ENCODE measurements around the gene SACM1L. TPM values are rescaled to one million over a fixed set of nuclear protein-coding genes. Genes with fewer than 3 reads are reported as not detected.

Gene SACM1L
- total RNA-seq, 1 experiment from 2014 or later = 25.2 TPM

- Histone ChIP-seq H3K9me3 (replicated peaks) (no peaks in the 10 kb centered on the region), H3K27ac (no peak overlapping the region), H3K4me1 (replicated peaks) (no peaks in the 10 kb centered on the region), H3K36me3 (peaks cover 18% of the 10 kb centered on the region), H3K4me3 (no peak overlapping the region), H3K27me3 (replicated peaks) (no peaks in the 10 kb centered on the region)
- no peak for DNase-seq (ENCODE audit: low read depth in 1 of 2, low spot score in 2 of 2)
These were observed 27.7 kb downstream of the SACM1L start for GRCh38 chr3:45716790-45717336.

- Histone ChIP-seq H3K4me3 (no peak overlapping the region), H3K27ac (no peak overlapping the region), H3K36me3 (peaks cover 26% of the 10 kb centered on the region), H3K27me3 (replicated peaks) (no peaks in the 10 kb centered on the region), H3K9me3 (replicated peaks) (no peaks in the 10 kb centered on the region), H3K4me1 (replicated peaks) (no peaks in the 10 kb centered on the region)
- no peak for DNase-seq (ENCODE audit: low read depth in 1 of 2, low spot score in 2 of 2)
These were observed 30.7 kb downstream of the SACM1L start for GRCh38 chr3:45719655-45720487.

GRCh38 chr3:45724911-45725310, 35.7 kb downstream of the SACM1L start:
- DNase-seq (ENCODE audit: low read depth in 1 of 2, low spot score in 2 of 2) = no peak
- Histone ChIP-seq H3K27ac (no peak overlapping the region), H3K4me1 (replicated peaks) (no peaks in the 10 kb centered on the region), H3K9me3 (replicated peaks) (no peaks in the 10 kb centered on the region), H3K36me3 (peaks cover 24% of the 10 kb centered on the region), H3K27me3 (replicated peaks) (no peaks in the 10 kb centered on the region), H3K4me3 (no peak overlapping the region)

- no peak for DNase-seq (ENCODE audit: low read depth in 1 of 2, low spot score in 2 of 2)
- Histone ChIP-seq H3K9me3 (replicated peaks) (no peaks in the 10 kb centered on the region), H3K4me3 (no peak overlapping the region), H3K4me1 (replicated peaks) (no peaks in the 10 kb centered on the region), H3K27me3 (replicated peaks) (no peaks in the 10 kb centered on the region), H3K27ac (no peak overlapping the region), H3K36me3 (peaks cover 38% of the 10 kb centered on the region)
These were observed 40.4 kb downstream of the SACM1L start for GRCh38 chr3:45729614-45730013.

GRCh38 chr3:45730409-45731154, 41.4 kb downstream of the SACM1L start:
- Histone ChIP-seq H3K4me3 (no peak overlapping the region), H3K36me3 (peaks cover 44% of the 10 kb centered on the region), H3K4me1 (replicated peaks) (no peaks in the 10 kb centered on the region), H3K27me3 (replicated peaks) (no peaks in the 10 kb centered on the region), H3K27ac (no peak overlapping the region), H3K9me3 (replicated peaks) (no peaks in the 10 kb centered on the region)
- no peak for DNase-seq (ENCODE audit: low read depth in 1 of 2, low spot score in 2 of 2)

GRCh38 chr3:45736707-45737106, 47.5 kb downstream of the SACM1L start:
- Histone ChIP-seq H3K4me3 (no peak overlapping the region), H3K4me1 (replicated peaks) (no peaks in the 10 kb centered on the region), H3K9me3 (replicated peaks) (no peaks in the 10 kb centered on the region), H3K27ac (no peak overlapping the region), H3K27me3 (replicated peaks) (no peaks in the 10 kb centered on the region), H3K36me3 (peaks cover 86% of the 10 kb centered on the region)
- DNase-seq (ENCODE audit: low read depth in 1 of 2, low spot score in 2 of 2) = no peak

- H3K9me3 ChIP-seq (replicated peaks) = no peaks in the 10 kb centered on the region
These were observed 48.0 kb downstream of the SACM1L start for GRCh38 chr3:45737234-45737633.

GRCh38 chr3:45739991-45740390, 50.8 kb downstream of the SACM1L start:
- peaks cover 78% of the 10 kb centered on the region for H3K36me3 ChIP-seq
- no peaks in the 10 kb centered on the region for H3K27me3 ChIP-seq (replicated peaks)
- H3K27ac ChIP-seq = no peak overlapping the region
- no peak for DNase-seq (ENCODE audit: low read depth in 1 of 2, low spot score in 2 of 2)
- no peaks in the 10 kb centered on the region for H3K9me3 ChIP-seq (replicated peaks)
- no peaks in the 10 kb centered on the region for H3K4me1 ChIP-seq (replicated peaks)
- H3K4me3 ChIP-seq = no peak overlapping the region

More at GRCh38 chr3:45737234-45737633, 48.0 kb downstream of the SACM1L start:
- H3K27me3 ChIP-seq (replicated peaks) = no peaks in the 10 kb centered on the region
- H3K4me3 ChIP-seq = no peak overlapping the region
- peaks cover 81% of the 10 kb centered on the region for H3K36me3 ChIP-seq
- H3K27ac ChIP-seq = no peak overlapping the region
- H3K4me1 ChIP-seq (replicated peaks) = no peaks in the 10 kb centered on the region
- no peak for DNase-seq (ENCODE audit: low read depth in 1 of 2, low spot score in 2 of 2)

GRCh38 chr3:45741247-45741646, 52.1 kb downstream of the SACM1L start:
- no peak for DNase-seq (ENCODE audit: low read depth in 1 of 2, low spot score in 2 of 2)
- H3K36me3 ChIP-seq = peaks cover 72% of the 10 kb centered on the region
- H3K4me3 ChIP-seq = no peak overlapping the region
- H3K9me3 ChIP-seq (replicated peaks) = no peaks in the 10 kb centered on the region
- no peak overlapping the region for H3K27ac ChIP-seq
- no peaks in the 10 kb centered on the region for H3K4me1 ChIP-seq (replicated peaks)
- H3K27me3 ChIP-seq (replicated peaks) = no peaks in the 10 kb centered on the region

GRCh38 chr3:45741742-45742460, 52.7 kb downstream of the SACM1L start:
- no peak overlapping the region for H3K27ac ChIP-seq
- no peak for DNase-seq (ENCODE audit: low read depth in 1 of 2, low spot score in 2 of 2)
- H3K4me1 ChIP-seq (replicated peaks) = no peaks in the 10 kb centered on the region
- no peaks in the 10 kb centered on the region for H3K9me3 ChIP-seq (replicated peaks)
- H3K27me3 ChIP-seq (replicated peaks) = no peaks in the 10 kb centered on the region
- H3K36me3 ChIP-seq = peaks cover 66% of the 10 kb centered on the region
- no peak overlapping the region for H3K4me3 ChIP-seq

- DNase-seq (ENCODE audit: low read depth in 1 of 2, low spot score in 2 of 2) = no peak
- Histone ChIP-seq H3K36me3 (peaks cover 63% of the 10 kb centered on the region), H3K4me1 (replicated peaks) (no peaks in the 10 kb centered on the region), H3K4me3 (no peak overlapping the region), H3K27me3 (replicated peaks) (no peaks in the 10 kb centered on the region), H3K27ac (no peak overlapping the region), H3K9me3 (replicated peaks) (no peaks in the 10 kb centered on the region)
These were observed 53.4 kb downstream of the SACM1L start for GRCh38 chr3:45742461-45743089.

- Histone ChIP-seq H3K4me1 (replicated peaks) (no peaks in the 10 kb centered on the region), H3K9me3 (replicated peaks) (no peaks in the 10 kb centered on the region), H3K27ac (no peak overlapping the region), H3K27me3 (replicated peaks) (no peaks in the 10 kb centered on the region), H3K36me3 (peaks cover 28% of the 10 kb centered on the region), H3K4me3 (no peak overlapping the region)
- DNase-seq (ENCODE audit: low read depth in 1 of 2, low spot score in 2 of 2) = no peak
These were observed 57.1 kb downstream of the SACM1L start for GRCh38 chr3:45746165-45746776.
